HG03378 (cell line): ENCODE results near the gene PLS3.
A peak's percentile ranks its signal among the peaks of the same experiment; 100 is the strongest.

Experiments used
- ATAC-seq: cut with Tn5 transposase; IDR thresholded peaks from one replicate; pipeline ENCODE4 v1.9.1; 2021; ENCODE audit warnings: mild to moderate bottlenecking, moderate library complexity; ENCODE audit not compliant: unreplicated experiment

PLS3 gene

GRCh38 chrX:115689931-115690330 lies 129.0 kb downstream of the PLS3 start:
- ATAC-seq = no peak

GRCh38 chrX:115690511-115691216 lies 129.7 kb downstream of the PLS3 start:
- ATAC-seq = peak; percentile 93

DNA sequence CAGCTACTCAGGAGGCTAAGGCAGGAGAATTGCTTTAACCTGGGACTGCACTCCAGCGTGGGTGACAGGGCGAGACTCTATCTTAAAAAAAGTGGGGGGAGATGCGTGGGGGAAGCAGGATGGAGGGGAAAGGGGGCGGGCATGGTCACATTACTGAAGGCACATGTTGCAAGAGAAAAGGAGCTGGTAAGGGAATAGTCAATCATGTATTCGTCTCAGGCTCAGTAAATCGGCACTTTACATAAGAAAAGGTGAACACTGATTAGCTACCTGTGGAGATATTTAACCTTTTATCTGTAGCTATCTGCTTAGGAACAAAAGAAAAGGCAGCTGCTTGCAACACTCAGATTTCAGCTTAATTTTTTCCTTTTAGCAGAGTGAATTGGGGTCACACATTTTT lies 132.5 kb downstream of the PLS3 start:
- no peak for ATAC-seq

GRCh38 chrX:115694028-115694427 lies 133.1 kb downstream of the PLS3 start:
- ATAC-seq = no peak

GRCh38 chrX:115696039-115696438 lies 135.1 kb downstream of the PLS3 start:
- no peak for ATAC-seq

DNA sequence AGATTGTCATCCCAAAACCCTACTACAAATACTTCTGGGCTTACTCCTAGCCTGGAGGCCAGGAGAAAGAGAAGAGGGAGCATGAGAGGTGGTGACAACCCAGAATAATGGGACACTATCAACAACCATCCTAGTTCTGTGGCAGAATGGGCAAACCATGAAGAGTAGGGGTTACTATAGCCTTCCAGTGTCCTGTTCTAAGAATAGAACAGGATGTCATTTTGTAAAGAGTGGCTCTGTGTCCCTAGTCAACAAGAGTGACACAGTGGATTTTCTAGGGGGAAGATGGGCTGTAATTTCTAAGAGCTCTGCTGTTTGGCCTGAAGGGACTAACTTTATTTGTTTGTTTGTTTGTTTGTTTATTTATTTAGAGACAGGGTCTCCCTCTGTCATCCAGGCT lies 136.0 kb downstream of the PLS3 start:
- no peak for ATAC-seq

DNA sequence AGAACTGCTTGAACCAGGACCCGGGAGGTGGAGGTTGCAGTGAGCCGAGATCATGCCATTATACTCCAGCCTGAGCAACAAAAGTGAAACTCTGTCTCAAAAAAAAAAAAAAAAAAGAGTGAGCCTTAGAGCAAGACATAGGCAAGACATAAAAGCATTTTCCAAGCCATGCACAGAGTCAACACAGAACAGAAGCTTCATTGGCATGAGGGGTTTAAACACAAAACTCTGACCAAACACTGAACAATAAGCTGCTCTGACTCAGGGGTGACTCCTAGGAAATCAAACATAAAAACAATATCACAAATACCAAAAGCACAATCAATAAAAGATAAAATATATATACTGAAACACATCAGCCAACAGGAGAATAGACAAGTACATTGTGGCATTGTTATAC lies 136.8 kb downstream of the PLS3 start:
- no peak for ATAC-seq
